ENCODE results near the gene FGF22. TPM values are rescaled to one million over a fixed set of nuclear protein-coding genes. Genes with fewer than 3 reads are reported as not detected.
"Not testable (repeated sequence)": the region's sequence is repeated elsewhere in the genome, so short reads cannot be mapped to it uniquely, and the experiment has no call there.

Gene FGF22
- total and polyA plus RNA-seq, 4 donors = 0.10 to 0.85 (median 0.34) TPM

- Histone ChIP-seq H3K9ac (ENCODE audit: insufficient read depth in 1 of 2, low read length in 2 of 2) (no peak overlapping the region), H3K36me3 (ENCODE audit: control insufficient read depth in 4 of 4, insufficient read depth in 4 of 4, low read length in 4 of 4) (no peaks in the 10 kb centered on the region), H3K27me3 (ENCODE audit: control insufficient read depth in 3 of 3, insufficient read depth in 3 of 3, low read length in 2 of 3) (no peaks in the 10 kb centered on the region), H3K4me1 (ENCODE audit: control insufficient read depth in 5 of 5, insufficient read depth in 5 of 5, low read length in 5 of 5) (peaks cover 0 to 27% (median 10%) of the 10 kb centered on the region in 5 donors), H3K4me3 (peak overlapping the region; percentile 15), H3K27ac (ENCODE audit: low read depth in 1 of 2, low read length in 1 of 2) (peak overlapping the region in 1 of 2 donors; percentile 32), H3K9me3 (ENCODE audit: control insufficient read depth in 4 of 4, insufficient read depth in 3 of 4, low read length in 3 of 4) (no peaks in the 10 kb centered on the region)
- WGBS, 2 donors = 6 to 7% methylated on average over 23 to 24 of the region's 24 CpGs
- ATAC-seq (ENCODE audit: insufficient read depth, low FRiP score) (no peak), DNase-seq (peak; percentile 81 to 89 (median 85))
- peak; percentile 94 for TF ChIP-seq CTCF (IDR thresholded peaks at IDR 0.05; ENCODE audit: control extremely low read depth, extremely low read depth)
Observed at GRCh38 chr19:664913-665443, 25.3 kb downstream of the FGF22 start.

GRCh38 chr19:666985-667573 is 27.4 kb downstream of the FGF22 start:
- peaks cover 0 to 11% (median 2%) of the 10 kb centered on the region in 5 donors for H3K4me1 ChIP-seq (ENCODE audit: control insufficient read depth in 5 of 5, insufficient read depth in 5 of 5, low read length in 5 of 5)
- ATAC-seq (ENCODE audit: insufficient read depth, low FRiP score); H3K27me3 ChIP-seq (ENCODE audit: control insufficient read depth in 3 of 3, insufficient read depth in 3 of 3, low read length in 2 of 3); H3K4me3 ChIP-seq; DNase-seq; H3K36me3 ChIP-seq (ENCODE audit: control insufficient read depth in 4 of 4, insufficient read depth in 4 of 4, low read length in 4 of 4); H3K9ac ChIP-seq (ENCODE audit: insufficient read depth in 1 of 2, low read length in 2 of 2); H3K27ac ChIP-seq (ENCODE audit: low read depth in 1 of 2, low read length in 1 of 2); H3K9me3 ChIP-seq (ENCODE audit: control insufficient read depth in 4 of 4, insufficient read depth in 3 of 4, low read length in 3 of 4): not testable (repeated sequence)
- WGBS, 2 donors = 91% methylated on average over 28 to 38 of the region's 38 CpGs

GRCh38 chr19:668675-669434 is 29.2 kb downstream of the FGF22 start:
- not testable (repeated sequence) for H3K27ac ChIP-seq (ENCODE audit: low read depth in 1 of 2, low read length in 1 of 2); DNase-seq; H3K4me3 ChIP-seq; H3K9ac ChIP-seq (ENCODE audit: insufficient read depth in 1 of 2, low read length in 2 of 2); H3K36me3 ChIP-seq (ENCODE audit: control insufficient read depth in 4 of 4, insufficient read depth in 4 of 4, low read length in 4 of 4); ATAC-seq (ENCODE audit: insufficient read depth, low FRiP score); H3K27me3 ChIP-seq (ENCODE audit: control insufficient read depth in 3 of 3, insufficient read depth in 3 of 3, low read length in 2 of 3); H3K4me1 ChIP-seq (ENCODE audit: control insufficient read depth in 5 of 5, insufficient read depth in 5 of 5, low read length in 5 of 5); H3K9me3 ChIP-seq (ENCODE audit: control insufficient read depth in 4 of 4, insufficient read depth in 3 of 4, low read length in 3 of 4)
- WGBS, 2 donors = 42 to 54% methylated on average over 12 of the region's 12 CpGs

GRCh38 chr19:670609-671075 is 31.0 kb downstream of the FGF22 start:
- 75 to 82% methylated on average over 9 of the region's 9 CpGs for WGBS, 2 donors
- no peak for TF ChIP-seq CTCF (IDR thresholded peaks at IDR 0.05; ENCODE audit: control extremely low read depth, extremely low read depth)
- Histone ChIP-seq H3K9me3 (ENCODE audit: control insufficient read depth in 4 of 4, insufficient read depth in 3 of 4, low read length in 3 of 4) (no peaks in the 10 kb centered on the region), H3K4me3 (no peak overlapping the region), H3K27me3 (ENCODE audit: control insufficient read depth in 3 of 3, insufficient read depth in 3 of 3, low read length in 2 of 3) (peaks cover 0 to 4% (median 0%) of the 10 kb centered on the region in 3 donors), H3K4me1 (ENCODE audit: control insufficient read depth in 5 of 5, insufficient read depth in 5 of 5, low read length in 5 of 5) (peaks cover 0 to 5% (median 3%) of the 10 kb centered on the region in 5 donors), H3K36me3 (ENCODE audit: control insufficient read depth in 4 of 4, insufficient read depth in 4 of 4, low read length in 4 of 4) (no peaks in the 10 kb centered on the region), H3K27ac (ENCODE audit: low read depth in 1 of 2, low read length in 1 of 2) (no peak overlapping the region), H3K9ac (ENCODE audit: insufficient read depth in 1 of 2, low read length in 2 of 2) (no peak overlapping the region)
- DNase-seq = no peak
- ATAC-seq (ENCODE audit: insufficient read depth, low FRiP score) = no peak

Measured in lung (tissue), 12 donors.